K562 (cell line): Measurements from ENCODE around the gene POLD1. TPM values are rescaled to one million over a fixed set of nuclear protein-coding genes. Genes with fewer than 3 reads are reported as not detected.
A peak's percentile ranks its signal among the peaks of the same experiment; 100 is the strongest.

ENCODE experiments used
- DEAF1 ChIP-seq: fragments of 450-650 bp; formaldehyde crosslinking; IDR thresholded peaks from 2 replicates; pipeline ENCODE4 v1.4.0; 2020; ENCODE audit warnings: mild to moderate bottlenecking, moderate library complexity
- DIDO1 ChIP-seq: fragments of 450-650 bp; IDR thresholded peaks from 2 replicates; pipeline ENCODE4 v1.6.1; 2016; ENCODE audit warnings: low read depth, missing biosample characterization, missing genetic modification characterization
- HNRNPK ChIP-seq: fragments of 200-400 bp; formaldehyde crosslinking; IDR thresholded peaks from one replicate; pipeline ENCODE4 v1.6.1; 2018; ENCODE audit warnings: mild to moderate bottlenecking, low read depth, low read length; ENCODE audit not compliant: poor library complexity, severe bottlenecking
- KDM4B ChIP-seq, 2 experiments: fragments of 450-650 bp in 1 of 2; sonication (generic) in 1 of 2; IDR thresholded peaks; 2 replicates each; pipeline ENCODE4 v1.6.1; 2016 to 2017; ENCODE audit warnings: borderline replicate concordance in 2 of 2, antibody characterized with exemption in 1 of 2, low read depth in 1 of 2, mild to moderate bottlenecking in 1 of 2
- MECOM ChIP-seq: fragments of 250-450 bp; sonication (Bioruptor Pico); IDR thresholded peaks from 2 replicates; pipeline ENCODE4 v1.8.0; 2022; ENCODE audit warnings: inconsistent platforms
- MTA1 ChIP-seq: fragments of 450-650 bp; IDR thresholded peaks from 2 replicates; pipeline ENCODE4 v1.6.1; 2017; ENCODE audit warnings: borderline replicate concordance
- PKNOX1 ChIP-seq: fragments of 450-650 bp; IDR thresholded peaks from 2 replicates; pipeline ENCODE4 v1.6.1; 2016
- POLR2H ChIP-seq: IDR thresholded peaks from 2 replicates; pipeline ENCODE4 v1.6.1; 2016; ENCODE audit warnings: missing genetic modification characterization, low read depth, mild to moderate bottlenecking, control low read depth, missing compliant biosample characterization, moderate library complexity
- PRDM10 ChIP-seq: fragments of 450-650 bp; IDR thresholded peaks from 2 replicates; pipeline ENCODE4 v1.6.1; 2018; ENCODE audit not compliant: partially characterized antibody
- STAT5A ChIP-seq: IDR thresholded peaks from 2 replicates; pipeline ENCODE4 v1.6.1; 2012; ENCODE audit warnings: low read length, inconsistent platforms, borderline replicate concordance
- TOE1 ChIP-seq, 2 experiments: fragments of 450-650 bp in 1 of 2; sonication (generic) in 1 of 2; formaldehyde crosslinking in 1 of 2; IDR thresholded peaks; 2 replicates each; pipeline versions ENCODE4 v1.7.1 to v1.8.0; 2016 to 2022; ENCODE audit warnings: borderline replicate concordance in 2 of 2, mild to moderate bottlenecking in 2 of 2, antibody characterized with exemption in 1 of 2, inconsistent platforms in 1 of 2, low read depth in 1 of 2, missing genetic modification reagents in 1 of 2, moderate library complexity in 1 of 2
- XRCC4 ChIP-seq: IDR thresholded peaks from one replicate; pipeline ENCODE4 v1.6.1; 2011; ENCODE audit not compliant: insufficient read depth, insufficient read length; ENCODE audit errors: extremely low read depth
- ZBTB17 ChIP-seq: fragments of 450-650 bp; formaldehyde crosslinking; IDR thresholded peaks from 2 replicates; pipeline ENCODE4 v1.4.0; 2020; ENCODE audit warnings: mild to moderate bottlenecking
- ZNF785 ChIP-seq: fragments of 250-450 bp; sonication (Bioruptor Pico); IDR thresholded peaks from 2 replicates; pipeline ENCODE4 v1.4.0; 2020; ENCODE audit warnings: mild to moderate bottlenecking
- polyA plus RNA-seq, 8 experiments: library from polyadenylated mRNA; depleted of rRNA in 4 of 8; stranded (reverse) in 5 of 8; unstranded in 3 of 8; fragments of >200 nt; fragmentation: Nextera tagmentation in 2 of 8; fragmentation: Illumina TruSeq in 1 of 8; extraction: Ambion mirVana in 2 of 8; extraction: Trizol in 1 of 8; gene quantifications; 2 replicates each; pipeline versions ENCODE4 v1.2.1 to v1.2.3, GENCODE V29; 2011 to 2014; ENCODE audit warnings: inconsistent platforms in 1 of 8, missing spikeins in 1 of 8
- total RNA-seq, 7 experiments: library from RNA; depleted of rRNA in 6 of 7; stranded (reverse); fragments of >200 nt in 6 of 7; fragmentation: Illumina TruSeq in 2 of 7; extraction: Trizol in 2 of 7; gene quantifications; 2 replicates each; pipeline versions ENCODE4 v1.2.1 to v1.2.3, GENCODE V29; 2011 to 2021; ENCODE audit warnings: low replicate concordance in 1 of 7
- TF ChIP-seq, protein P1 (sequence below): fragments of 450-650 bp; IDR thresholded peaks from 2 replicates; pipeline ENCODE4 v1.6.1; 2017; ENCODE audit warnings: antibody characterized with exemption, mild to moderate bottlenecking

POLD1 gene
- total and polyA plus RNA-seq, 9 of the 15 experiments (the other 6 are each of a cell fraction or from before 2014, with no cell fraction given), result 1.3 to 312 (median 47.8) TPM

DNA sequence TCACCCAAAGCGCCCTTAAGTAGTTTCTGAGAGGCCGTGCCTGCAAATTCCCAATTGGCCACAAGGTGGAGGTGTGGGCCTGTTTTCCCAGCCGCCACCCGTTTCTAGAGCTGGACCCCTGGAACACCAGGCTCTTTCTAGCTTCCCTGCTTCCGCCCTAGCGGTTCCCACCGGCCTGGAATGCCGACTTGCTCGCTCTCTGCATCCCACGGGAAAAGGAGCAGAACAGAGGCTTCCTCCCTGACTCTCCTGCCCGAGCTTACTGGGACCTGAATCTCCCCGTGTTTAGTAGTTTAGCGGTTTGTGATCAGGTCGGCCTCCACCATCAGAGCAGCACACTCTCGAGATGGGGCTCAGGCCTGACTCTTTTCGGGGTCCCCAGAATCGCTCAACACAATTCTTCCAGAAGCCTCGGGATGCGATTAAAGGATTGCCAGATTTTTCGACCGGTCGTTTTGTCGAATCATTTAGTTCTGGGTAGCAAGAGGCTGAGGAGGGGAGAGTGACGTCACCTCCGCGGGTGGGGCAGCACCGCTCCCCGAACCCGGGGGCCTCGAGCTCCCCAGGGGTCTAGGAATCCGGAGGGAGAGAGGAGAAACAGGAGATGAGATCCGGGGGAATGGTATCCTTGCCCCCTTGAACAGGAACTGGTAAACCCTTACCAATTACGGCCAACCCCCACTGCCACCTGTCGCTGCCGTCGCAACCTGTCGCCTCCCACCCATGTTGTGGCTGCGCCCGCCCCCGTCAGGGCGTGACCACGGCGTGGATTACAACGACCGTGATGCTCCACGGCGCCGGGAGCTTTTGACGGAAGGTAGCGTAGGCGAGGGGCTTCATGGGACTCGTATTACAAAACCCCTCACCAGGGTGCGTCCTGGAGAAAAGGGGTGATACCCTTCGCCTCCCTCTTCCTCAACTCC lies 26.7 kb upstream of the POLD1 start (continued):
- TF ChIP-seq, protein P1, sequence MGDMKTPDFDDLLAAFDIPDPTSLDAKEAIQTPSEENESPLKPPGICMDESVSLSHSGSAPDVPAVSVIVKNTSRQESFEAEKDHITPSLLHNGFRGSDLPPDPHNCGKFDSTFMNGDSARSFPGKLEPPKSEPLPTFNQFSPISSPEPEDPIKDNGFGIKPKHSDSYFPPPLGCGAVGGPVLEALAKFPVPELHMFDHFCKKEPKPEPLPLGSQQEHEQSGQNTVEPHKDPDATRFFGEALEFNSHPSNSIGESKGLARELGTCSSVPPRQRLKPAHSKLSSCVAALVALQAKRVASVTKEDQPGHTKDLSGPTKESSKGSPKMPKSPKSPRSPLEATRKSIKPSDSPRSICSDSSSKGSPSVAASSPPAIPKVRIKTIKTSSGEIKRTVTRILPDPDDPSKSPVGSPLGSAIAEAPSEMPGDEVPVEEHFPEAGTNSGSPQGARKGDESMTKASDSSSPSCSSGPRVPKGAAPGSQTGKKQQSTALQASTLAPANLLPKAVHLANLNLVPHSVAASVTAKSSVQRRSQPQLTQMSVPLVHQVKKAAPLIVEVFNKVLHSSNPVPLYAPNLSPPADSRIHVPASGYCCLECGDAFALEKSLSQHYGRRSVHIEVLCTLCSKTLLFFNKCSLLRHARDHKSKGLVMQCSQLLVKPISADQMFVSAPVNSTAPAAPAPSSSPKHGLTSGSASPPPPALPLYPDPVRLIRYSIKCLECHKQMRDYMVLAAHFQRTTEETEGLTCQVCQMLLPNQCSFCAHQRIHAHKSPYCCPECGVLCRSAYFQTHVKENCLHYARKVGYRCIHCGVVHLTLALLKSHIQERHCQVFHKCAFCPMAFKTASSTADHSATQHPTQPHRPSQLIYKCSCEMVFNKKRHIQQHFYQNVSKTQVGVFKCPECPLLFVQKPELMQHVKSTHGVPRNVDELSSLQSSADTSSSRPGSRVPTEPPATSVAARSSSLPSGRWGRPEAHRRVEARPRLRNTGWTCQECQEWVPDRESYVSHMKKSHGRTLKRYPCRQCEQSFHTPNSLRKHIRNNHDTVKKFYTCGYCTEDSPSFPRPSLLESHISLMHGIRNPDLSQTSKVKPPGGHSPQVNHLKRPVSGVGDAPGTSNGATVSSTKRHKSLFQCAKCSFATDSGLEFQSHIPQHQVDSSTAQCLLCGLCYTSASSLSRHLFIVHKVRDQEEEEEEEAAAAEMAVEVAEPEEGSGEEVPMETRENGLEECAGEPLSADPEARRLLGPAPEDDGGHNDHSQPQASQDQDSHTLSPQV, result peak; percentile 31; the same call in 1 of the 2 replicates
- TF ChIP-seq KDM4B (IDR thresholded peaks at IDR 0.05; ENCODE audit: borderline replicate concordance in 2 of 2, low read depth in 1 of 2) (no peak), PRDM10 (peak; percentile 94), MTA1 (peak; percentile 81), PKNOX1 (peak; percentile 69), POLR2H (tag) (no peak), MECOM (no peak), DEAF1 (CRISPR knock-in tag) (peak; percentile 66), HNRNPK (no peak), XRCC4 (no peak), TOE1 (IDR thresholded peaks at IDR 0.05; ENCODE audit: borderline replicate concordance) (peak; percentile 17; the same call in 1 of the 2 replicates), TOE1 (CRISPR knock-in tag; IDR thresholded peaks at IDR 0.05; ENCODE audit: borderline replicate concordance, low read depth) (no peak), ZBTB17 (CRISPR knock-in tag) (peak; percentile 21; the same call in 1 of the 2 replicates), DIDO1 (no peak), STAT5A (0 out of 2 replicates have a peak, but pooled peaks have one; percentile 10), ZNF785 (no peak)
